DND-41 (cell line): Measurements from ENCODE around the gene PUM1.
"Not testable (repeated sequence)": the region's sequence is repeated elsewhere in the genome, so short reads cannot be mapped to it uniquely, and the experiment has no call there.

Experiments used
- ATAC-seq: fragments of 200-7000 bp; cut with Tn5 transposase; 3 replicates; pipeline ENCODE4 v1.9.1; 2021; ENCODE audit warnings: low read depth; ENCODE audit not compliant: insufficient read depth
- DNase-seq: peaks from one replicate; pipeline ENCODE4 v3.0.0-alpha.2; 2020
- H2AFZ ChIP-seq: 2 replicates; pipeline ENCODE4 v1.6.0; 2012; ENCODE audit warnings: low read depth, low read length
- H3K27ac ChIP-seq: 2 replicates; pipeline ENCODE4 v1.5.1; 2012; ENCODE audit warnings: low read length, inconsistent platforms
- H3K27me3 ChIP-seq: fragments of 200-600 bp; sonication (generic); 2 replicates; pipeline ENCODE4 v1.6.0; 2012; ENCODE audit warnings: low read length, mild to moderate bottlenecking, inconsistent platforms; ENCODE audit not compliant: insufficient read depth, poor library complexity
- H3K36me3 ChIP-seq: 2 replicates; pipeline ENCODE4 v1.5.1; 2012; ENCODE audit warnings: low read length, inconsistent platforms; ENCODE audit not compliant: insufficient read depth
- H3K4me1 ChIP-seq: 2 replicates; pipeline ENCODE4 v1.5.1; 2012; ENCODE audit warnings: mild to moderate bottlenecking, low read length; ENCODE audit not compliant: insufficient read depth
- H3K4me2 ChIP-seq: 2 replicates; pipeline ENCODE4 v1.6.0; 2012; ENCODE audit warnings: mild to moderate bottlenecking, moderate library complexity, low read length, inconsistent platforms; ENCODE audit not compliant: insufficient read depth
- H3K4me3 ChIP-seq, 2 experiments: fragments of 200-600 bp in 1 of 2; shearing (Covaris generic) in 1 of 2; 2 replicates each; pipeline ENCODE4 v1.5.1; 2012 to 2016; ENCODE audit warnings: inconsistent platforms in 2 of 2, low read length in 2 of 2, mild to moderate bottlenecking in 2 of 2, low read depth in 1 of 2, moderate library complexity in 1 of 2
- H3K79me2 ChIP-seq: 2 replicates; pipeline ENCODE4 v1.6.0; 2012; ENCODE audit warnings: low read length, inconsistent platforms; ENCODE audit not compliant: insufficient read depth
- H3K9ac ChIP-seq: 2 replicates; pipeline ENCODE4 v1.6.0; 2012; ENCODE audit warnings: low read depth, mild to moderate bottlenecking, inconsistent platforms, low read length, moderate library complexity
- H3K9me3 ChIP-seq: 2 replicates; pipeline ENCODE4 v1.5.1; 2012; ENCODE audit warnings: low read length, moderate library complexity, mild to moderate bottlenecking, inconsistent platforms; ENCODE audit not compliant: insufficient read depth, severe bottlenecking
- H4K20me1 ChIP-seq: 2 replicates; pipeline ENCODE4 v1.6.0; 2012; ENCODE audit warnings: low read length; ENCODE audit not compliant: insufficient read depth
- EZH2 ChIP-seq: IDR thresholded peaks from 3 replicates; pipeline ENCODE4 v1.6.1; 2012; ENCODE audit warnings: borderline replicate concordance, low read depth, mild to moderate bottlenecking, moderate library complexity, low read length, inconsistent platforms; ENCODE audit not compliant: severe bottlenecking
- TF ChIP-seq, protein P1 (sequence below): IDR thresholded peaks from 2 replicates; pipeline ENCODE4 v1.5.1; 2012; ENCODE audit warnings: borderline replicate concordance, low read length, moderate library complexity, mild to moderate bottlenecking; ENCODE audit not compliant: poor library complexity, severe bottlenecking; ENCODE audit errors: extremely low read depth

PUM1 gene

DNA sequence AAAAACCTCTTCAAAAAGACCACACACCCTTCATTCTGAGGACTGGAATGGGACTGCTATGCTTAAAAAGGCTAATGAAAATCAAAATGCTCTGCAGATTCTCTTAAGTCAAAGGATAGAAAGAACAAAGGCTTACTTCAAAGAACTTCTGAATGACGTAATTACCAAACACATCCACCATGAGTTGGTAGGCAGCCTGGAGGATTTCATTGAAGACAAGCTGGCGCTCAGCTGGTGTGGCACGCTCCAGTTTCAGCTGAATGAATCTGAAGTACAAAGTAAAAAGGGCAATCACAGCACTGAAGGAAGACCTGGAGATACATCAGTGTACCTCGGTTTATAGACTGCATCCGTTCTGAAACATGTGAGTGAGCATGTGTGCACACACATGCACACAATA is 113.4 kb downstream of the PUM1 start:
- no peaks in the 10 kb centered on the region for H3K9me3 ChIP-seq
- H3K4me2 ChIP-seq: no peak overlapping the region
- H3K9ac ChIP-seq: no peak overlapping the region
- TF ChIP-seq, protein P1, sequence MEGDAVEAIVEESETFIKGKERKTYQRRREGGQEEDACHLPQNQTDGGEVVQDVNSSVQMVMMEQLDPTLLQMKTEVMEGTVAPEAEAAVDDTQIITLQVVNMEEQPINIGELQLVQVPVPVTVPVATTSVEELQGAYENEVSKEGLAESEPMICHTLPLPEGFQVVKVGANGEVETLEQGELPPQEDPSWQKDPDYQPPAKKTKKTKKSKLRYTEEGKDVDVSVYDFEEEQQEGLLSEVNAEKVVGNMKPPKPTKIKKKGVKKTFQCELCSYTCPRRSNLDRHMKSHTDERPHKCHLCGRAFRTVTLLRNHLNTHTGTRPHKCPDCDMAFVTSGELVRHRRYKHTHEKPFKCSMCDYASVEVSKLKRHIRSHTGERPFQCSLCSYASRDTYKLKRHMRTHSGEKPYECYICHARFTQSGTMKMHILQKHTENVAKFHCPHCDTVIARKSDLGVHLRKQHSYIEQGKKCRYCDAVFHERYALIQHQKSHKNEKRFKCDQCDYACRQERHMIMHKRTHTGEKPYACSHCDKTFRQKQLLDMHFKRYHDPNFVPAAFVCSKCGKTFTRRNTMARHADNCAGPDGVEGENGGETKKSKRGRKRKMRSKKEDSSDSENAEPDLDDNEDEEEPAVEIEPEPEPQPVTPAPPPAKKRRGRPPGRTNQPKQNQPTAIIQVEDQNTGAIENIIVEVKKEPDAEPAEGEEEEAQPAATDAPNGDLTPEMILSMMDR: no peak
- no peak for TF ChIP-seq EZH2
- no peaks in the 10 kb centered on the region for H3K27me3 ChIP-seq
- ATAC-seq (peak; percentile 57; the same call in 2 of the 3 replicates), DNase-seq (no peak)
- H3K36me3 ChIP-seq: peaks cover 92% of the 10 kb centered on the region
- no peak overlapping the region for H3K27ac ChIP-seq
- H3K79me2 ChIP-seq: peaks cover 35% of the 10 kb centered on the region
- no peak overlapping the region for H2AFZ ChIP-seq
- peaks cover 29% of the 10 kb centered on the region for H4K20me1 ChIP-seq
- no peak overlapping the region for H3K4me3 ChIP-seq
- no peaks in the 10 kb centered on the region for H3K4me1 ChIP-seq

DNA sequence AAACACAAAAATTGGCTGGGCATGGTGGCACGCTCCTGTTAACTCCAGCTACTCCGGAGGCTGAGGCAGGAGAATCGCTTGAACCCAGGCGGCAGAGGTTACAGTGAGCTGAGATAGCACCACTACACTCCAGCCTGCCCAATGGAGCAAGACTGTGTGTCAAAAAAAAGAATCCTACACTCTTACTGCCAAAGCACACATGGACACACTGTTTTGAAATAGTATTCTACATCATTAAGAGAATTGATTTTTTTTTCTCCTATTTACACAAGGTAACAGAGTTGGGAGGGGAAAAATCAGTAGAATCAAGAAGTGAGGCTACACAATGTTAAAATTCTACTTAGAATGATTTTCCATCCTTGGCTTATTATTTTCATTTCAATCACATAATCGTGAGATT is 114.8 kb downstream of the PUM1 start:
- Histone ChIP-seq H3K9me3 (no peaks in the 10 kb centered on the region), H4K20me1 (peaks cover 23% of the 10 kb centered on the region), H3K9ac (no peak overlapping the region), H3K79me2 (peaks cover 25% of the 10 kb centered on the region), H3K27me3 (no peaks in the 10 kb centered on the region), H2AFZ (no peak overlapping the region), H3K4me1 (no peaks in the 10 kb centered on the region), H3K4me3 (no peak overlapping the region), H3K36me3 (peaks cover 91% of the 10 kb centered on the region), H3K27ac (no peak overlapping the region), H3K4me2 (no peak overlapping the region)
- no peak for ATAC-seq
- no peak for DNase-seq
- TF ChIP-seq, protein P1: no peak
- no peak for TF ChIP-seq EZH2

DNA sequence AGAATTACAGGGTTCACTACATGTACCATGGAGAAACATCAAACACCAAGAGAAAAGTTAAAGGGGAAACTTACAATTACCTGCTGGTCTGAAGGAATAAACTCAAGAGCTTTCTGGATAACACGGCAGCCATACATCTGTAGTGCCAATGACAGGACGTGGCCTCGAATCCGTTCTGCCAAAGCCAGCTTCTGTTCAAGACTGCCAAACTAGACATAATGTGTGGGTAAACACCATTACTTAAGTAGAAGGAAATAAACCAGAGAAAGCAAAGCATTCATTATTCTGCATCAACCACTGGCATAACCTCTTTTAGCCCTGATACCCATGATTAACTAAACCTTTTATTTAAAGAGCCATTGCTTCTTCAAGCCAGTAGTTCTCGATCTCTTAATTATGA is 115.5 kb downstream of the PUM1 start:
- DNase-seq (no peak), ATAC-seq (no peak)
- no peak overlapping the region for H3K4me2 ChIP-seq
- H3K4me1 ChIP-seq: no peaks in the 10 kb centered on the region
- H3K9ac ChIP-seq: no peak overlapping the region
- H2AFZ ChIP-seq: no peak overlapping the region
- no peaks in the 10 kb centered on the region for H3K9me3 ChIP-seq
- H4K20me1 ChIP-seq: peaks cover 23% of the 10 kb centered on the region
- H3K36me3 ChIP-seq: peaks cover 92% of the 10 kb centered on the region
- H3K27me3 ChIP-seq: no peaks in the 10 kb centered on the region
- peaks cover 24% of the 10 kb centered on the region for H3K79me2 ChIP-seq
- no peak overlapping the region for H3K27ac ChIP-seq
- no peak overlapping the region for H3K4me3 ChIP-seq
- TF ChIP-seq, protein P1: no peak
- TF ChIP-seq EZH2: no peak

DNA sequence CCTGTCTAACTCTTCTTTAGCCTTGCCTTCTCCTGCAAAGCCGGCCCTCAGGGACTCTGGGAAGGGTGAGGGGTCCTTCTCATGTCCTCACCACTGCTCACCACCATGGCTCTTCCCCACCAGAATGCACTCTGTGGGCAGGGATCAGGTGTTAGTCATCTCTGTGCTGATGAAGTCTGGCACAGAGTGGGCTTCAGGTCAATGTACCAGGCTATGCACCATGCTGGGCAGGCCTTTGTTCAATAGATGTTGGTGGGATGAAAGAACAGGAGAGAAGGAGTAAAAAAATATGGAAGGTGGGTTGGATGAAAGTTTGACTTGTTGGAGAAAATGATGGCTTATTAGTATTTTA is 116.1 kb downstream of the PUM1 start:
- not testable (repeated sequence) for H2AFZ ChIP-seq, DNase-seq, H3K9ac ChIP-seq, H3K4me3 ChIP-seq, H3K27me3 ChIP-seq, ATAC-seq, H3K27ac ChIP-seq, H3K9me3 ChIP-seq, H3K4me1 ChIP-seq, H3K4me2 ChIP-seq
- Histone ChIP-seq H3K36me3 (peaks cover 92% of the 10 kb centered on the region), H3K79me2 (peaks cover 19% of the 10 kb centered on the region), H4K20me1 (peaks cover 19% of the 10 kb centered on the region)

DNA sequence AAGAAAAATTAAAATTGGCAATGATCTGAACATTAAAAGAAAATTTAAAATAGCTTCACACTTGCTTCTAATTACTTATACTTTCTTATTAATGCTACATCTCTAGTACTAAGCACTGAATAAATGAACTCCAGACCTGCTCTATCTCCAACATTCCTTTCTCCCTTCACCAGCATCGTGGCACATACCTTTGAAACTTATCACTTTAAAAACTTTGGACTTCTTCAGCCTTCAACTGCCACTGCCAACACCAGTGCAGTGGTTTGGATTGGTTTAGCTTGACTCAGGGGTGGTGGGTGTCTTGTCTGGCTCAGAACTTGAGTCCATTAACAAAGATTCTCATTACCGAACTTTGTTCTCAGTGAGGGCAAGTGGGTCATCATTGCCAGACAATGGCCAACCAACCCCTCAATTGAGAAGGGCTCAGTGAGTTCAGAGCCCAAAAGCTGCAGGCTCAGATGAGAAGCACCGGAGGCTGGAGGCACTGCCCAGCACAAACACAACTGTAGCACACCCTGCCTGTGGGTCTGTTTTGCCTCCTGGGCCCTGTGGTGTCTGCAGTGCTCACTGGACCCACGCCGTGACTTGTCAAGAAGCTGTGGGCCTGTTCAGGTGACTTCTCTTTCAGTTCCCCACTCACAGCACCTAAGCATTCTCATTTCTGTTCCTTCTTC is 116.6 kb downstream of the PUM1 start:
- not testable (repeated sequence) for H3K9me3 ChIP-seq, H3K27ac ChIP-seq, H3K4me3 ChIP-seq, ATAC-seq, DNase-seq, H3K4me2 ChIP-seq, H3K27me3 ChIP-seq, H3K9ac ChIP-seq, H2AFZ ChIP-seq, H3K4me1 ChIP-seq
- peaks cover 16% of the 10 kb centered on the region for H4K20me1 ChIP-seq
- peaks cover 15% of the 10 kb centered on the region for H3K79me2 ChIP-seq
- H3K36me3 ChIP-seq: peaks cover 92% of the 10 kb centered on the region
